ENCODE data around the gene FRMD4B.

FRMD4B gene

DNA sequence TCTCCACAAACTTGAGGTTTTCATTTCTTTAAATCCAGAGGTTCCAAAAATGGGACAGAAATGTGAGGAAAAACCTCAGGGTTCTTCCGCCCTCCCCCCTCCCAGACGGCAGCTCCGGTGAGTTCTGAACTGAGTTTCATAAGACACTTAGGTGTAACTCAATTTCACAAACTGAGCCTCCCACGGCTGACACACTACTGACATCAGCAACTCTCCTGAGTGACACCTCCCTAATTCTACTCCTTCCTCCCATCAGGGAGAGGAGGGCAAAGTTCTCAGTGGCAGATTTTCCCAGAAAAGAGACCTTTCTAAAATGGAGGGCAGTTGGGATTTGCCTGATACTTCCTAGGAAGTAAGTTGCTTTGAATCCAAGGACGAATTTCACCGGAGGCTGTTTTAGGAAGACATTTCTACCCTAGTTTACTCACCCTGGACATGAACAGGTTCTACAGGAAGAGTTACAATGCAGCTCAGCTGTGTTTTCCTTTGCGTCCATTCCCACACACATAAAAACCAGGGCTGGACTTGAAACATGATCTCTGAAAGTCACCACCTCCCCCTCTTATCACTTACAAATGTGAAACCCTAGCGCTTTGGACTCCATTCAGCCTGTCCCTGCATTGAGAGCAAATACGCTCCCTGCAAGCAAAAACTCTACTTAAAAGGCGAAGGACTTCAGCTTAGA is 185.4 kb downstream of the FRMD4B start:
- no peak for FAIRE-seq

DNA sequence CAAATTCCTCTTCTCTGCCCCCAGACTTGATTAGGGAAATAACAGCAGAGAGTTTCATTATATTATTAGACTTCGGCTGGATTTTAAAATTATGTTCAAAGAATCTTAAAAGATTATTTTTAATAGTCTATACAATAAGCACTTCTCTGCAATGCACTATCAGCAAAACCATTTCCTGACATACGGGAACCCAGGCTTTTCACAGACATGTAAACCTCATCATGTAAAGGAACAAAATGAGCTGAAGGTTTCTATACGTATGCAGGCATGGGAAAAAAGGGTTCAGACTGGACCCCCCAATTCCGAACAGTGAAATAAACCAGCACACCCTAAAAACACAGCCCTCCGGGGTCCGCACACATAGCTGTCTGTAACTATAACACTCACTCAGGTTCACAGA is 185.9 kb downstream of the FRMD4B start:
- no peak for FAIRE-seq

DNA sequence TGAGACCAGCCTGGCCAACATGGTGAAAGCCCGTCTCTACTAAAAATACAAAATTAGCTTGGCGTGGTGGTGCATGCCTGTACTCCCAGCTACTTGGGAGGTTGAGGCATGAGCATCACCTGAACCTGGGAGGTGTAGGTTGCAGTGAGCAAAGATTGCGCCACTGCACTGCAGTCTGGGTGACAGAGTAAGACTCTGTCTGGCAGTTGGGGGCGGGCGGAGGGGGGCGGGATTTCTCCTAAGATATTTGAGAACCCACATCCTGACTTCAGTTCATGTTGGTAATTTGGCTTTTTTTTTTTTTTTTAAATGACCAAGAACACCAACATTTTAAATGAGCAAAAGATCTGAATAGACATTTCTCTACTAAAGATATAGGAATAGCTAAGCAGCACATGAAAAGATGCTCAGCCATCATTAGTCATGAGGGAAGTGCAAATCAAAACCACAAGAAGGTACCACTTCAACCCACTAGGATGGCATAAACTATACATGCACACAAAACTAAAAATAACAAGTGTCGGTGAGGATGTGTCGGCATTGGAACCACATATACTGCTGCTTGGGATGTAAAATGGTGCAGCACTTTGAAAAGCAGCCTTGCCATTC is 187.9 kb downstream of the FRMD4B start:
- no peak for FAIRE-seq

DNA sequence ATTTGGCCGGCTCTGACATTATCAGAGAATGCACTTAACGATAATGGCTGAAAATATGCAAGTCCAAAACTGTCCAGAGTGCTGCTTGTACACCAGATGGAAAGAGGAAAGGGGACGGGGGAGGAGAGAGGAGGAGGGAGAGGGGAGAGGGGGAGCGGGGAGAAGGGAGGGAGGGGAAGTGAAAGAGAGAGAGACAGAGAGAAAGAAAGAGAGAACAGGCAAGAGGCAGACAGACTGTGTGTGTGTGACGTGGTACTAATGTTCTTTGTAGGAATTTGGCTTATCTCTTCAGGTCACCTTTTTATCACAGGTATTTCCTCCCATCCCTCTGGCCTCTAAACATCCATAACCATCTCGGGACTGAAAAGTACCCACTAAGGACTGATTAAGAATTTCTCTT is 188.4 kb downstream of the FRMD4B start:
- no peak for FAIRE-seq

DNA sequence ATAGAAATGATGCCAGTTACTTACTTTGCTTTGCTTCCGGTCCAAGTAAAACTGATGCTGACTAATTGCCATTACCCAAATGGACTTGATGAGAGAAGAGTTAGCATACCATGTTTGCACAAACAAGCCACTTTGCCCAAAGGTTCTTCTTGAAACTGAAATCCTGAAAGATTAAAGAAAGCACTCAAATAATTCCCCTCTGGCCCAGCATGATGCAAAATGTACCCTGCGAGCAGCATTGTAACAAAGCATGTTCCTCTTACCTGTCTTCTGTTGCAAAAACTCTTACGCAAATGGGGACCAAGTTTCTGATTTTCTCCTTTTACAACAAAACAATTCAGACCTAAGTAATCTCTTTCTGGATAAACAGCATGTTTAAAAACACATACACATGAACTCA is 189.0 kb downstream of the FRMD4B start:
- no peak for FAIRE-seq

DNA sequence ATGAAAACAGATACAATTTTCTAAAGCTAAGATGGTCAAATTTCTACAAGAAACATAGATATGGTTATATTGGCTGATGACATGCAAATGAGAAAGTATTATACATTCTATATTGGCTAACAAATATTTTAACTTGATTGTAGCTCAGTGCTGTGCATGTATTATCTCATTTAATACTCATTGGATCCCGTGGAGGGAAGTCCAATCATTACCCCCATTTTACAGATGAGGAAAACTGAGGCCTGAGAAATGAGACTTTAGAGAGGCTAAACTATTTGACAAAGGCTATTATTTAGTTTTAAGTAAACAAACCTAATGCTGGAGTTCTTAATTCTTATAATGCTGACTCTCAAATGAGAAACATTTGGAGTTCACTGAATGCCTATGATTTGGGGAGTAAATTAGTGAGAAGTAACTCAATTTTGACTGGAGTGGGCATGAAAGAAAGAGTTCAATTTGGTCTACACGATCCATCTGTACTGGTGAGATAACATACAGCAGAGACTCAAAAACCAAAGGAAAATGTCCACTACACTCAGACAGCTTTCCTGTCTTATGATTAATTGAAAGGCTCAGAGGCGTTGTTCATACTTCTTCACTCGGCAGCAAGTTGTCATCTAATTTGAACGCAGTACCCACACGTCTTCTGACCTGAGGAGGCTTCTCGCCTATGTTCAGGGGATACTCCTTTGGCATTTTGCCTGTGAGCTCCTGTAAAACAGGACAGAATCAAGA is 191.3 kb downstream of the FRMD4B start:
- no peak for FAIRE-seq

DNA sequence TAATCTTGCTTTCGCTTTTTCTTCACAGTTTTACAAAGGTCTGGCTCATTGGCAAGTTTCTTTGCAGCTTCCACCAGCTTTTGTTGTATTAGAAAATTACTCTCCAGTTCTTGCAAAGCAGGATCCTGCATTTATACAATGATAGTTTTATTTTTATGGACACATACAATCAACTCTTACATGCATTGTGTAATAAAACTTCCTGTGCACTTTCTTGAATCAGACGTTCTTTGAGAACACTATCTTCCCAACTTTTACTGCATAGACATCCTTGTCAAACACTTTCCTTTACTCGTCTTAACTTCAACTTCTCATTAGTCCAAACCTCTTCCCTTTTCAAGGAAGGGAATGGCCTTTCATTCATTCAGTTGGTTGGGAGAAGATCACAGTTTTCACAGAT is 192.1 kb downstream of the FRMD4B start:
- FAIRE-seq: no peak

DNA sequence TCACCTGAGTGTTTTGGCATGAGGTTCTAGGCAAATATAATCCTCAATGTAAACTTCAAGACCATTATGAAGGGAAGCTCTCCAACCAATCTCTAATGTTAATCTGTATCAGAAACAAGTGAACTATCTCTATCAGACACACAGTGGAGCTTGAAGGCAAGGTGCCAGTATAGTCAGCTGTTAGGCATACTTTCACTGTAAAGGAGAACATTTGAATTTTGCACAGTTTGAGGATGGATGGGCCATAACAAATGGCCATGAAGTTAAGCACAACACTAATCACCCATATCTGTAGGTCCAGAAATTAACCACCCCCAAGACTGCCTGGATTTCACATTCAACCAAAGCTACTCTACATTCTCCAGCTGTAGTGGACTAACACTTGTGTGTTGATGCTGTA is 194.4 kb downstream of the FRMD4B start:
- FAIRE-seq: no peak

DNA sequence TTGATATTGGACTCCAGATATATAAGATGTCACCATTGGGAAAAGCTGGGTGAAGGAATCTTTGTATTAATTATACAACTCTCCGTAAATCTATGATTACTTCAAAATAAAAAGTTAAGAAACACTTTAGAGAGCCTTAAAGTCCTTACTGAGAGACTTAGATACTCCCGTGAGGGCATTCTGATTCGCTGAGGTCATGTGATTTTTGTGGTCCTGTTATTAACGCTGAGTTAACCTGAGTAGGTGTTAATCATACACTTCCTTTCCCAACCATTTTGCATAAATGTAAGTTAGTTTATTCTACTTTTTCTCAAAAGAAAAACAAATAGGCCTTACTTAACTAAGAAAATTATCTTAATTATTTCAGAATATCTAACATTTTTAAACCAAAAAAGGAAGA is 196.4 kb downstream of the FRMD4B start:
- no peak for FAIRE-seq

DNA sequence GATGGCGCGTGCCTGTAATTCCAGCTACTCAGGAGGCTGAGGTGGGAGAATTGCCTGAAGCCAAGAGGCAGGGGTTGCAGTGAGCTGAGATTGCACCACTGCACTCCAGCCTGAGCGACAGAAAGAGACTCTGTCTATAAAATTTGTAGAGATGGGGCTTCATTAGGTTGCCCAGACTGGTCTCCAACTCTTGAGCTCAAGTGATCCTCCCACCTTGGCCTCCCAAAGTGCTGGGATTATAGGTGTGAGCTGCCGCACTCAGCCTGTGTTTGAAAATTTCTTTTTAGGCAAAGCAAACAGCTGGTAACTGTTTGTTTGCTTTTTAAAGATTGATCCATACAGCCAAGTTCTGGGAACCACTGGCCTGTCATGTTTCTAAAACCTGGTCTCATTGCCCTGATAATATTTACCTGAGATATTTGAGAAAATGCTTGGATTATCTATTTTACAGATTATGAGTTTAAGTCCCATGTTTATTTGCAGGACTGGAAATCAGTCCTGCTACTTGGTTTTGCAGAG is 199.3 kb downstream of the FRMD4B start:
- no peak for FAIRE-seq

DNA sequence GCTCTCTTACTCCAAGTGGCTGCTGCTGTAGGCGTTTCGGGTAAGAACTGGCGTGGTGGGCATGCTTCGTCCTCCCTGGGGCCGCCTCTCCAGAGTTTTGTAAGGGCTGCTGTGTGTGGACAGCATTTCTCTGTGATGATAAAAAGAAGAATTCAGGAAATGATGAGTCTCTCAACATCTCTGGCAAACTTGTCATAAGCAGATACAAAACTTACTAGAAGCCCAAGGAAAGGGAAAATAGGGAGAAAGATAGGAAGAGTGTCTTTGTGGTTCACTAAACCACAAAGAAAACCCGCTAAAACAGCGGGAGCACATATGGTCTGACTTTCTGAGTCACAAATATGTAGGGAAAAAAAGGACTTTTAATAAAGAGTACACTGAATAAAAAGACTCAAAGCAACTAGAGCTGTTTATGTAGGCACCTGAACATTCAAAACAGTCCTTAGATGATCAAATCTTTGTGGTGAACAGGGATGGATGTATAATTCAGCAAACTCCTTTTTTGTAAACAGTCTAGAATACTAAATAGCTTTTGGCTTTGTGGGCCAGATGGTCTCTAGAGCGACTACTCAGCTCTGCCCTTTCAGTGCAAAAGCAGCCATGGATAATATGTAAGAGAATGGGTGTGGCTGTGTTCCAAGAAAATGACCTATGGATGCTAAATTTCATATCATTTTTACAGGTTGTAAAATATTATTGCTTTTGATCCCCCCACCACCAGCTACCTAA is 203.1 kb downstream of the FRMD4B start:
- no peak for FAIRE-seq

DNA sequence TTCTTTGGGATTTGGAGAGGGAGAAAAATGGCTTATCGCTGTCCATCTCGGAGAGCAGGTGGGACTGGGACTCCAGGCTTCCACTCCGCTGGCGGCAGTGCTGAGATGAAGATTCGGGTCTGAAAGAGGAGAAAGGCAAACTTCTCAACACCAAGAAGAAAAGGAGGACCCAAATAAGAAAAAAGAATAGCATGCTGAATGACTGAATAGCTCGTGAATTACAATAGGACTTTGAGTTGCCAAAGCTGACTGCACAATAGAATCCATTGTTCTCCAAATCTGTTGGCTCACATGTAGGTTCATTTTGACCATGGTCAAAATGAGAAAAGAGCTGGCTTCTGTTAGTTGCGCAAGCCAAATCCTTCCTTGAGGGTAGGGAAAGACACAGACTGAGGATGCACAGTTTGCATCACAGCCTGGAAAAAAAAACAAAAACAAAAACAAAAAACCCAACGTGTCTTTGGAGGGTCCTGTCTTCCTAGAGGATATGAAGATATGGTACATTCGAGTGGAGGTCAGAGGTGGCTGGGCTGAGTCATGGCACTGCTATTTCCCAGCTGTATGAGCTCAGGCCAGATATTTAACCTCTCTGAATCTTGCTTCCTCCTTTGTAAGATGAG is 204.2 kb downstream of the FRMD4B start:
- FAIRE-seq: no peak

DNA sequence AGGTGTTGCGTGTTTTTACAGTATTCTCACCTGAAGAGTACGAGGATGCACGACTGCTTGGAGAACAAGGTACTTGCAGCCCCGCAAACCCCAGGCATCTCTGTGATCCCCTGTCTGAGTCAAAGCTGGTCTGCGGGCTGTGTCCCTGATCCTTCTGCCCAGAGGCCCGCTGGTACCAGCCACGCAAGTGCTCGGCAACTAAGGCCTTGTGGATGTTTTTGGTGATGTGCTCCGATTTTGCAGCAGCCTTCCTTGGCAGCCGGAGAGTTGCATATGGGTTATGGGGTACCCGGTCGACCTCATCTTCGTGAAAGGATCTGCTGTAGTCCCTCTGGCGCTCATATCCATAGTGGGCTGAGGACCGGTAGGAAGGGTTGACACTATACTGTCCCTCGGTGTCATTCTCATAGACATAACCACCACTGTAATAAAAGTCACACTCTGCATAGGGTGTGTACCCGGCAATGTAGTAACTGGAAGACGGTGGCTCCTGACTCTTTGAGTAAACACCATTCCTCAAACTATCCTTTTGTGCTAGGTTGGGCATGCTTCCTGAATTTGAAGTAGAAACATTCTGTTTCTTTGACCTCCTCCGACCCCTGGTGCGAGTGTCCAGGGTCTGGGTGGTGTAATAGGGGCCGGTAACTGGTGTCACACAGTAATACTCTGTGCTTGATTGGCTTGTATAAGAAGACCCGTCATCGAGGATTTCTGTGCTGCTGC is 204.9 kb downstream of the FRMD4B start:
- no peak for FAIRE-seq

DNA sequence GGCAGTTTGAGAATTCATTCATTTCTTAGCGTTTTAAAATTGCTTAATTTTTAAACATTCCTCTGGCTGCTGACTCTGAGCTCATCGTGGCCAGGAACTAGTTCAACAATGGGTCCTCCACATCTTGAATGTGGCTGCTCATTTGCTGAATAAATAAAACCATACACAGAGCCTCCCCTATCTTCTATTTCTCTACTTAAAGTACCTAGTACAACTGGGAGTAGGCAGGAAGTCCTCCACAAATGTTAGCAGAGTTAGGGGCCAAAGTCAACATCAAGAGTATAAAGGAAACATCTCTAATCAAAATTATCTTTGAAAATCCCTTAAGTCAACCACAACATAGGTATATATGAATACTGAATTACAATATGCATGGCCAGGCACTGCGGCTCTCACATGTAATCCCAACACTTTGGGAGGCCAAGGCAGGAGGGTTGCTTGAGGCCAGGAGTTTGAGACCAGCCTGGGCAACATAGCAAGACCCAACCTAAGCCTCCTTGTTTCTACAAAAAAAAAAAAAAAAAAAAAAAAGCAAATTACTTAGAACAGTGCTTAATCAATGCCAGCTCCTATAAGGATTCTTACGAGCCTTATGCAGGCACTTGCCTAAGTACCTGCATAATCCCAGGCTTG is 206.0 kb downstream of the FRMD4B start:
- FAIRE-seq: no peak

DNA sequence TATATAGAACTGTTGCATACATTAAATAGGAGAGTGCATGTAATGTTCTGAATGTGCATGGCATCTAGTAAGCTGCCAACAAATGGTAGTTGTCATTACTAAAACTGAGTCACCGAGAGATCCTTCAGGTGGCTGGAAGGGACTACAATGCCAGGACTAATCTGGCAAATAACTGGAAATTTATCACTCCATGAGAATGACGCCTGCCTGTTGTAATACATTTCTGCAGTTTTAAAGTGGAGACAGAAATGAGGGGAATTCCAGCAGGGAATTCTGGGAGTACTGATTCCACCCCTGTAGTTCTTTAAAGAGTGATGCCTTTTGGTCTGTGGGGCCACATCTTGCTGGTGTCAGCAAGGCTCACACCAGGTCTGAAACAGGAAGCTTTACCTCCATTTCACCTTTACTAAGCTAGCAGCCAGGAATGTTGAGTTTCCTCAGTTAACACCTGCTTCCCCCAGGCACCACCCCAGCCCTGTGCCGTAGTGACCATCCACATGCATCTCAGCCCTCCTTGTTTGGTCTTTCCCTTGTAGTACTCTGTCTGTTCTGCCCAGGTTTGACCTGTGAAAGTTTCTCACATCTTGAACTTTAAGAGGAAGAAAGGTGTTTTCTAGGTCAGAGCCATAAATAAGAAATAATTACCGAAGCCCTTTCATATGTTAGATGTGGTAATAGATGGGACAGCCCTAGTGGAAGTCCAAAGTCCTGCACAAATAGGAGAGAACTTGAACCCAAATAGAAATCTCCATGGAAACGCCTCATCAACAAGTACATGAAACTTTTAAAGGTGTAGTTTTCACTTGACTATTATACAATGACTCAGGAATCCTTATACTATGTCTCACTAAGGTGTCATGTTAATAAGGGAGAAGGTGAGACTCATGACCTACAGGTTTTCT is 206.8 kb downstream of the FRMD4B start:
- FAIRE-seq: peak; percentile 65

DNA sequence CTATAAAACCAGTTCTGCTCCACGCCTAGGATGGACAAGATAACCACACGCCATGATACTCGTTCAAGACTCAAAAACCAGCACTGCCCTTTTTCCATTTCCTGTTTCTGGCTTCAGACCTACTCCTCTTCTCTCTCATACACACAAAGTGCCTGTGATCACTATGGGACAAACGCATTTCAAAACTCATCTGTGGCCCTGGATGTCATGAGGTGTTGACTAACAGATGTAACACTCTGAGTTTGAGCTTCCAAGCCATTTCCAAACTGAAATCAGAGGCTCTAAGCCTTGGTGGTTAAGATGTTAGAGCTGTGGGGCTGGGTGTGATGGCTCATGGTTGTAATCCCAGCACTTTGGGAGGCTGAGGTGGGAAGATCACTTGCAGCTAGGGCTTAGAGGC is 207.8 kb downstream of the FRMD4B start:
- FAIRE-seq: no peak

DNA sequence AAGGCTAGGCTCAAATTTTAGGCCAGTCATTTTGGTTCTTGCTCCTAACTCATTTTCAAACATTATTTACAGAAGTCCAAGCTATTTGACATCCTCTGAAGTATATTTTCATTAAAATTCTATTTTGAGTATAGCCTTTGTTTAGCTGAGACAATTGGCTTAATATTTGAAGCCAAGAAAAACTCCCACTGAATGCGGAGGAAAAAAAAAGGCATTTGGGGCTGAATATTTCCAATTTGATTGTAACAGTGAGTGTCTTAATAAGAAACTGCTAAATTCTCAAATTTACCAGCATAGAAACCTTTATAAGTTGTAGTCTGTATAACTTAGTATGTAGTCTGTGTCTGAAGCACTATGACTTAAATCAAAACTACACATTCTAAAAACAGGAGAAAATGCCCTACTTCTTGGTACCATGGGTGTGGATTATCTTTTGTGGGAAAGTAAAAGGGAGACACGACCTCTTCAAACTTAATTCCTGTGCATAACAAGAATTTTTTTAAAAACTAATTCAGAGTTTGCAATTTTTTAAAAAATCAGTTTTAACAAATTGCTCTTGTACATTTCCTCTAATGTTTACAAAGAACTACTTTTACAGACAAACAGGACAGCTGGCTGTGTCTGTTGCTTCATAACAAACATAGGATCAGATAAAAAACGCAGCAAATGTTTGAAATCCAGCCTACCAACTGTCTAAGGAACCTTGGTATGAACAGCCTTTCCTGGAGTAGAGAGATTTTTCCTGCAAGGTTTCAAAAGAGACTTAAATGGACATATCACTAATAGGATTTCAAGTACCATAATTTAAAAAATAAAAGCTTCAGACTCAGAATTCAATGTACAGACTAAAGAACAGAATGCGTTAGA is 210.8 kb downstream of the FRMD4B start:
- no peak for FAIRE-seq

DNA sequence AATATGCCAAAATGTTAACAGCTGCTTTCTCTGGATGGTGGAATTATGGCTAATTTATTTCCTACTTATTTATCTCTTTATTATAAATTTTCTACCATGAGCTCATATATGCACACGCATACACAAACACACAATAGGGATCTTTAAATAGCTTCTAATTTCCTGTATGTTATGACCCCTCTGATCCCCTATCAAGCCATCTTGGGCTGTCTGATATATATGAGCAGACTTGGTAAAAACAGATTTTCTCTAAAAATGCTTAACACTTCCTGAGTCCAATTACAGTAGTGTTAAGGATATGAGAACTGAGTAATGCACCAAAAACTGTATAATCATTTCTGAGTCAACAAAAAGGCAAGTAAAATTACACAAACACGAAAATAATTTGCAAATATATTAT is 211.4 kb downstream of the FRMD4B start:
- no peak for FAIRE-seq

DNA sequence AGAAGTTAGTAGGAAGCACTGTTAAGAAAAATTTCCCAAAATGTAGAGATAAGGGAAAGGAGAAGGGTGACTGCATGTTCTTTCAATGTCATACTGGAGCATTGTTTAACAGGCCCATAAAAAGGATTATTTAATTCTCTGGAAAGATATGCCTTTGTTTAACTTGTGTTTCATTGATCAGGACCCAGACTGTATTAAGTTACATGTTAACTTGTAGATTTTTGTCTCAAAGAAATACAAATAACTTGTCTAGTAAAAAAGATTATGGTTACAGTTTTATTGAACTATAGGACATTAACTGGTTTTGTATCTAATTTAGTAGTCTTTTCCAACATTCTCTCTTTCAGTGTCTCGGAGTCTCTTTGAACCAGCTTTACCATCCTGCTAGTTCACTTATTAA is 213.8 kb downstream of the FRMD4B start:
- FAIRE-seq: no peak

DNA sequence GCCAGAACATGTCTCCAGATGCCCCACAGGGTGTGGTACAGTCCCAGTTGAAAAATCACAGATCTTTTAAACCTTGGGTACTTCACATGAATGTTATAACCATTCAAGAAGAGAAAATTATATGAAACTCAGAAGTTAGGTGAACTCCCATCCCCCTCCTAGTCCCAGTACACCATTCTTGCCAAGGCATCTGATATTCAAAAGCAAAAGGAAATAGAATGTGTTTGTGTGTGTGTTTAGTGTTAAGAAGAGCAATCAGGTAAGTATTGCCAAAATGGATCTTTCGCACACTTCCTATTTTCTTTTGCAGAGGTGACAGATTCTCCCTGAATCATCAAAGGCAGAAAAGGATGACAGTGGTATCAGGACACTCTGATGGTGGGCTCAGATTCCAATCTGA is 219.4 kb downstream of the FRMD4B start:
- FAIRE-seq: no peak

Data from colon (tissue), 2 donors.